HUES48 (cell line): ENCODE data around the gene ST6GALNAC1.
"Not testable (repeated sequence)": the region's sequence is repeated elsewhere in the genome, so short reads cannot be mapped to it uniquely, and the experiment has no call there.

Experiments
- H3K27ac ChIP-seq: one replicate; pipeline ENCODE4 v1.7.0; 2013; ENCODE audit warnings: low read depth, low read length, inconsistent platforms
- H3K27me3 ChIP-seq: 2 replicates; pipeline ENCODE4 v1.6.1; 2013; ENCODE audit warnings: mild to moderate bottlenecking, low read length; ENCODE audit not compliant: control insufficient read depth, insufficient read depth
- H3K36me3 ChIP-seq: 2 replicates; pipeline ENCODE4 v1.6.1; 2013; ENCODE audit warnings: low read length; ENCODE audit not compliant: control insufficient read depth, insufficient read depth
- H3K4me1 ChIP-seq: 2 replicates; pipeline ENCODE4 v1.6.1; 2013; ENCODE audit warnings: mild to moderate bottlenecking, low read length; ENCODE audit not compliant: control insufficient read depth, insufficient read depth
- H3K4me3 ChIP-seq: 2 replicates; pipeline ENCODE4 v1.5.1; 2013; ENCODE audit warnings: mild to moderate bottlenecking, low read depth, low read length
- H3K9ac ChIP-seq: 2 replicates; pipeline ENCODE4 v1.6.1; 2013; ENCODE audit warnings: mild to moderate bottlenecking, low read depth, low read length, moderate library complexity
- H3K9me3 ChIP-seq: 2 replicates; pipeline ENCODE4 v1.6.1; 2013; ENCODE audit warnings: low read length; ENCODE audit not compliant: control insufficient read depth, insufficient read depth

The ST6GALNAC1 gene

GRCh38 chr17:76625496-76625895 lies 18.1 kb downstream of the ST6GALNAC1 start:
- no peaks in the 10 kb centered on the region for H3K36me3 ChIP-seq
- H3K4me1 ChIP-seq: peaks cover 7% of the 10 kb centered on the region
- no peak overlapping the region for H3K4me3 ChIP-seq
- H3K9me3 ChIP-seq: no peaks in the 10 kb centered on the region
- H3K27me3 ChIP-seq: peaks cover 5% of the 10 kb centered on the region; the same call in 1 of the 2 replicates
- H3K9ac ChIP-seq: no peak overlapping the region
- H3K27ac ChIP-seq: no peak overlapping the region

GRCh38 chr17:76623271-76624146 lies 20.0 kb downstream of the ST6GALNAC1 start:
- no peak overlapping the region for H3K27ac ChIP-seq
- peaks cover 5% of the 10 kb centered on the region; the same call in 1 of the 2 replicates for H3K27me3 ChIP-seq
- peaks cover 3% of the 10 kb centered on the region for H3K4me1 ChIP-seq
- H3K9me3 ChIP-seq: no peaks in the 10 kb centered on the region
- H3K36me3 ChIP-seq: no peaks in the 10 kb centered on the region
- no peak overlapping the region for H3K4me3 ChIP-seq
- H3K9ac ChIP-seq: no peak overlapping the region

GRCh38 chr17:76617838-76618237 lies 25.7 kb downstream of the ST6GALNAC1 start:
- no peak overlapping the region for H3K9ac ChIP-seq
- no peaks in the 10 kb centered on the region for H3K4me1 ChIP-seq
- no peak overlapping the region for H3K27ac ChIP-seq
- H3K27me3 ChIP-seq: no peaks in the 10 kb centered on the region
- H3K4me3 ChIP-seq: no peak overlapping the region
- H3K9me3 ChIP-seq: peaks cover 6% of the 10 kb centered on the region; the same call in 1 of the 2 replicates
- H3K36me3 ChIP-seq: no peaks in the 10 kb centered on the region

- Histone ChIP-seq H3K9ac (no peak overlapping the region), H3K9me3 (peaks cover 16% of the 10 kb centered on the region; the same call in 1 of the 2 replicates), H3K4me1 (no peaks in the 10 kb centered on the region), H3K27ac (no peak overlapping the region), H3K27me3 (no peaks in the 10 kb centered on the region), H3K4me3 (no peak overlapping the region), H3K36me3 (no peaks in the 10 kb centered on the region)
These were observed 28.5 kb downstream of the ST6GALNAC1 start for GRCh38 chr17:76614912-76615617.

- not testable (repeated sequence) for H3K27me3 ChIP-seq, H3K4me1 ChIP-seq, H3K9ac ChIP-seq, H3K27ac ChIP-seq, H3K4me3 ChIP-seq, H3K36me3 ChIP-seq
- peaks cover 16% of the 10 kb centered on the region; the same call in 1 of the 2 replicates for H3K9me3 ChIP-seq
These were observed 29.3 kb downstream of the ST6GALNAC1 start for GRCh38 chr17:76614064-76614759.

GRCh38 chr17:76612977-76613851 lies 30.3 kb downstream of the ST6GALNAC1 start:
- Histone ChIP-seq H3K4me3 (no peak overlapping the region), H3K36me3 (no peaks in the 10 kb centered on the region), H3K4me1 (no peaks in the 10 kb centered on the region), H3K9ac (no peak overlapping the region), H3K27me3 (no peaks in the 10 kb centered on the region), H3K27ac (no peak overlapping the region), H3K9me3 (peaks cover 16% of the 10 kb centered on the region; the same call in 1 of the 2 replicates)

- Histone ChIP-seq H3K4me1 (no peaks in the 10 kb centered on the region), H3K27ac (no peak overlapping the region), H3K9ac (no peak overlapping the region), H3K9me3 (peaks cover 16% of the 10 kb centered on the region; the same call in 1 of the 2 replicates), H3K36me3 (no peaks in the 10 kb centered on the region), H3K27me3 (no peaks in the 10 kb centered on the region), H3K4me3 (no peak overlapping the region)
These were observed 31.1 kb downstream of the ST6GALNAC1 start for GRCh38 chr17:76612465-76612864.

- peaks cover 16% of the 10 kb centered on the region; the same call in 1 of the 2 replicates for H3K9me3 ChIP-seq
- H3K9ac ChIP-seq: no peak overlapping the region
- H3K27ac ChIP-seq: peak overlapping the region; percentile 76
- H3K4me1 ChIP-seq: no peaks in the 10 kb centered on the region
- no peaks in the 10 kb centered on the region for H3K27me3 ChIP-seq
- no peak overlapping the region for H3K4me3 ChIP-seq
- H3K36me3 ChIP-seq: no peaks in the 10 kb centered on the region
These were observed 31.8 kb downstream of the ST6GALNAC1 start for GRCh38 chr17:76611758-76612157.

- H3K27ac ChIP-seq: peak overlapping the region; percentile 76
- H3K4me1 ChIP-seq, H3K9ac ChIP-seq, H3K36me3 ChIP-seq, H3K4me3 ChIP-seq, H3K27me3 ChIP-seq: not testable (repeated sequence)
- H3K9me3 ChIP-seq: peaks cover 16% of the 10 kb centered on the region; the same call in 1 of the 2 replicates
These were observed 32.3 kb downstream of the ST6GALNAC1 start for GRCh38 chr17:76611080-76611749.

GRCh38 chr17:76606685-76607084 lies 36.9 kb downstream of the ST6GALNAC1 start:
- not testable (repeated sequence) for H3K4me1 ChIP-seq, H3K4me3 ChIP-seq, H3K36me3 ChIP-seq, H3K27ac ChIP-seq, H3K9ac ChIP-seq, H3K27me3 ChIP-seq, H3K9me3 ChIP-seq
